Measurements from ENCODE around the gene FANCB. TPM values are rescaled to one million over a fixed set of nuclear protein-coding genes. Genes with fewer than 3 reads are reported as not detected.
A peak's percentile ranks its signal among the peaks of the same experiment; 100 is the strongest.

FANCB gene
- total and polyA plus RNA-seq, 9 of the 15 experiments (the other 6 are each of a cell fraction or from before 2014, with no cell fraction given): 6.5 to 21.3 (median 14.6) TPM

- Histone ChIP-seq H3K9ac (ENCODE audit: insufficient read depth in 1 of 2, low read depth in 2 of 2, low read length in 2 of 2) (no peak overlapping the region), H3K36me3 (ENCODE audit: control insufficient read depth, insufficient read depth, low read length) (peaks cover 21% of the 10 kb centered on the region; the same call in 1 of the 3 replicates), H3K79me2 (ENCODE audit: control insufficient read depth, insufficient read depth, low read length) (no peaks in the 10 kb centered on the region), H4K20me1 (replicated peaks; ENCODE audit: control insufficient read depth, insufficient read depth, low read length) (no peaks in the 10 kb centered on the region), H3K4me3 (no peak overlapping the region), H3K9me3 (replicated peaks; ENCODE audit: control insufficient read depth, insufficient read depth, low read depth, low read length) (no peaks in the 10 kb centered on the region), H3K4me1 (replicated peaks in 1 of 2; ENCODE audit: control insufficient read depth in 2 of 2, insufficient read depth in 2 of 2, low read length in 2 of 2) (no peaks in the 10 kb centered on the region), H3K27me3 (ENCODE audit: control insufficient read depth in 2 of 2, insufficient read depth in 2 of 2, low read length in 2 of 2) (no peaks in the 10 kb centered on the region), H2AFZ (ENCODE audit: low read depth, low read length) (no peak overlapping the region), H3K27ac (ENCODE audit: extremely low read depth, low read depth, low read length) (no peak overlapping the region), H3K9me1 (ENCODE audit: control insufficient read depth, insufficient read depth, low read length) (no peaks in the 10 kb centered on the region), H3K4me2 (ENCODE audit: insufficient read depth, low read length) (no peak overlapping the region)
- intact Hi-C loops (cut with micrococcal nuclease): no loop called here
- TF ChIP-seq POLR2A (conservative IDR thresholded peaks at IDR 0.05): no peak
- TF ChIP-seq MEF2A (IDR thresholded peaks at IDR 0.05; ENCODE audit: control insufficient read depth, low read depth, low read length): no peak
- TF ChIP-seq NCOA4 (IDR thresholded peaks at IDR 0.05; ENCODE audit: partially characterized antibody): no peak
- TF ChIP-seq, protein P1, sequence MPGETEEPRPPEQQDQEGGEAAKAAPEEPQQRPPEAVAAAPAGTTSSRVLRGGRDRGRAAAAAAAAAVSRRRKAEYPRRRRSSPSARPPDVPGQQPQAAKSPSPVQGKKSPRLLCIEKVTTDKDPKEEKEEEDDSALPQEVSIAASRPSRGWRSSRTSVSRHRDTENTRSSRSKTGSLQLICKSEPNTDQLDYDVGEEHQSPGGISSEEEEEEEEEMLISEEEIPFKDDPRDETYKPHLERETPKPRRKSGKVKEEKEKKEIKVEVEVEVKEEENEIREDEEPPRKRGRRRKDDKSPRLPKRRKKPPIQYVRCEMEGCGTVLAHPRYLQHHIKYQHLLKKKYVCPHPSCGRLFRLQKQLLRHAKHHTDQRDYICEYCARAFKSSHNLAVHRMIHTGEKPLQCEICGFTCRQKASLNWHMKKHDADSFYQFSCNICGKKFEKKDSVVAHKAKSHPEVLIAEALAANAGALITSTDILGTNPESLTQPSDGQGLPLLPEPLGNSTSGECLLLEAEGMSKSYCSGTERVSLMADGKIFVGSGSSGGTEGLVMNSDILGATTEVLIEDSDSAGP (CRISPR knock-in tag; IDR thresholded peaks at IDR 0.05): no peak
- no peak for TF ChIP-seq ZBTB8A (IDR thresholded peaks at IDR 0.05; ENCODE audit: partially characterized antibody)
- ATAC-seq (no peak), FAIRE-seq (no peak), DNase-seq (ENCODE audit: extremely low read depth in 1 of 4, low spot score in 3 of 4) (no peak)
- no TSS peak for BruUV-seq (replicated peaks)
- ChIA-PET POLR2A (no interaction called here), CTCF (ENCODE audit: low intra/inter-chr PET ratio) (no interaction called here)
- in situ Hi-C loops (cut with MboI): no loop called here
- 90% methylated on average over 2 of the region's 2 CpGs for WGBS (ENCODE audit: insufficient coverage, low coverage, missing lambda C conversion rate)
Measured at GRCh38 chrX:14920196-14920595, 47.3 kb upstream of the FANCB start.

- FAIRE-seq: no peak
- Histone ChIP-seq H3K27me3 (ENCODE audit: control insufficient read depth in 2 of 2, insufficient read depth in 2 of 2, low read length in 2 of 2) (no peaks in the 10 kb centered on the region), H3K9ac (ENCODE audit: insufficient read depth in 1 of 2, low read depth in 2 of 2, low read length in 2 of 2) (no peak overlapping the region), H3K9me1 (ENCODE audit: control insufficient read depth, insufficient read depth, low read length) (no peaks in the 10 kb centered on the region), H3K79me2 (ENCODE audit: control insufficient read depth, insufficient read depth, low read length) (no peaks in the 10 kb centered on the region), H3K36me3 (ENCODE audit: control insufficient read depth, insufficient read depth, low read length) (peaks cover 27% of the 10 kb centered on the region; the same call in 1 of the 3 replicates), H4K20me1 (replicated peaks; ENCODE audit: control insufficient read depth, insufficient read depth, low read length) (no peaks in the 10 kb centered on the region), H3K9me3 (replicated peaks; ENCODE audit: control insufficient read depth, insufficient read depth, low read depth, low read length) (no peaks in the 10 kb centered on the region), H2AFZ (ENCODE audit: low read depth, low read length) (no peak overlapping the region), H3K4me3 (no peak overlapping the region), H3K4me1 (replicated peaks in 1 of 2; ENCODE audit: control insufficient read depth in 2 of 2, insufficient read depth in 2 of 2, low read length in 2 of 2) (no peaks in the 10 kb centered on the region), H3K4me2 (ENCODE audit: insufficient read depth, low read length) (no peak overlapping the region), H3K27ac (ENCODE audit: extremely low read depth, low read depth, low read length) (no peak overlapping the region)
- BruUV-seq (replicated peaks): no TSS peak
- TF ChIP-seq PBX2 (CRISPR knock-in tag; IDR thresholded peaks at IDR 0.05; ENCODE audit: low read depth): no peak
- TF ChIP-seq PBX2 (tag; conservative IDR thresholded peaks at IDR 0.05; ENCODE audit: low read depth): peak; percentile 53
- TF ChIP-seq MEIS2 (IDR thresholded peaks at IDR 0.05; ENCODE audit: partially characterized antibody): peak; percentile 45
- TF ChIP-seq CBFA2T2 (conservative IDR thresholded peaks at IDR 0.05): no peak
- TF ChIP-seq PKNOX1 (IDR thresholded peaks at IDR 0.05): 0 out of 2 replicates have a peak, but pooled peaks have one; percentile 22
- no peak for TF ChIP-seq HNRNPLL (IDR thresholded peaks at IDR 0.05; ENCODE audit: low read depth, low read length, poor library complexity, severe bottlenecking)
- TF ChIP-seq ZNF408 (CRISPR knock-in tag; IDR thresholded peaks at IDR 0.05; ENCODE audit: low read depth): no peak
- intact Hi-C loops (cut with micrococcal nuclease): no loop called here
- in situ Hi-C loops (cut with MboI): no loop called here
- WGBS (ENCODE audit: insufficient coverage, low coverage, missing lambda C conversion rate): 23% methylated on average over 2 of the region's 2 CpGs
- CTCF ChIA-PET (ENCODE audit: low intra/inter-chr PET ratio): no interaction called here
- POLR2A ChIA-PET: no interaction called here
- no peak for ATAC-seq
- DNase-seq (ENCODE audit: extremely low read depth in 1 of 4, low spot score in 3 of 4): no peak
Measured at GRCh38 chrX:14919407-14919806, 46.5 kb upstream of the FANCB start.

Measured in K562 (cell line).